Stimulated activated CD8-positive, alpha-beta memory T cell treated with anti-CD3 and anti-CD28 coated beads, Interleukin-2, amount 100 ng/mL, for 1 hour (primary cell): ENCODE data around the gene UNC80.

Experiments
- DNase-seq, 2 donors: peaks; one replicate each; pipeline ENCODE4 v3.0.0-alpha.2; 2020; ENCODE audit warnings: low read depth in 2 of 2

The UNC80 gene

DNA sequence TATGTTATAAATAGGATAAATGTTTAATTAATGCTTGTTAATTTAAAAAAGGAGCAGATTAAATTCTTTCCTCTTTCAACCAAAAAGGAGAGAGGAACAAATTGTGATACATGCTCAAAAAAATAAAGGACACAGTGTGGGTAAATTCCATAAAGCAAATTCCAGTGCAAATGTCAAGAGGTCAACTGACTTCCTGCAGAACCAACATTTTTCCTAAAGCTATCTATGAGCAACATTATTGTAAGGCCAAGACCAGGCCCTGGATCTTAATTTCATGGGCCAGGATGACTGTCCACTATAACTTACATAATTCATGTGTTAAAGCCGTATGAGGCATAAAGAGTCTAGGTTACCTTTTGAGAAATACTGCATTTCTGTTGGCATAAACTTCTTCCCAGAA is 136.9 kb downstream of the UNC80 start:
- DNase-seq, result no peak

DNA sequence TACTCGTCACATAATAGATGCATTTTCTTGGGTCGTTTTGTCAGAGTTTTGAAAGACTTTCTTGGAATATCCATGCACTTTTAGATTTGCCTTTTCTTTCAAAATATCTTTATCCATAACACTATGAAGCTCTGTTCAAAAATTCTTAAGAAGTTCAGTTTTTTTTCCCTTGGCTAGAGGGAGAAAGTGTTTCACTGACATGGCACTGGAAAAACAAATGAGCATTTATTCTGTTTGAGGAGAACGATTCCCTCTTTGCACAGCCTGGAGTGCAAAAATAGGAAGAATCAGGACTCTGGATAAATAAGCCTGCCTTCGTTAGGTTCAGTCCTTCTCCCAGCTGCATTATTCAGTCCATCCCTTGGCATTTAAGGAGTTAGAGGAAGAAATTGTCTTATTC is 139.9 kb downstream of the UNC80 start:
- DNase-seq, result no peak

DNA sequence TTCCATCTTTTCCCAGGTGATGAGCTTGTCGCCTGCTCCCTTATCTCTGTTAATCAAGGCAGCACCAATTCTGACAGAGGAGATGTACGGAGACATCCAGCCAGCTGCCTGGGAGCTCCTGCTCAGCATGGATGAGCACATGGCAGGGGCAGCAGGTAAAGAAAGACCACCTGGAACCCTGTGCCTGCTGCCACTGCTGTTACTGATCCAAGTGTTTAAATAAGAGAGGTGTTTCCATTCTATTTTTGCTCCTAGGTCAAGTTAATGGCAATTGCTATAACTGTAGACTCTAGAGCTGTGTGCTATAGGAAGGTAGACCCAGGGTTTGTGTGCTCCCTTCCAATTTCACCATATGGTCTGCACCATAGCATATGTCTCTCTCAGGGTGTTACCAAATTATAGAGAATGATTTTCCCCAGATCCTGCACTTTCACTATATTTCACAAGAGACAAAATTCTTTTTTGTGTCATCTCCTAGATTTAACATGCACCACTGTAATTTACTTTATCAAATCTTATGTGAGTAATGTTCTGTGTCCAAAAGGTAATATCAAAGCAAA is 142.2 kb downstream of the UNC80 start:
- no peak for DNase-seq

DNA sequence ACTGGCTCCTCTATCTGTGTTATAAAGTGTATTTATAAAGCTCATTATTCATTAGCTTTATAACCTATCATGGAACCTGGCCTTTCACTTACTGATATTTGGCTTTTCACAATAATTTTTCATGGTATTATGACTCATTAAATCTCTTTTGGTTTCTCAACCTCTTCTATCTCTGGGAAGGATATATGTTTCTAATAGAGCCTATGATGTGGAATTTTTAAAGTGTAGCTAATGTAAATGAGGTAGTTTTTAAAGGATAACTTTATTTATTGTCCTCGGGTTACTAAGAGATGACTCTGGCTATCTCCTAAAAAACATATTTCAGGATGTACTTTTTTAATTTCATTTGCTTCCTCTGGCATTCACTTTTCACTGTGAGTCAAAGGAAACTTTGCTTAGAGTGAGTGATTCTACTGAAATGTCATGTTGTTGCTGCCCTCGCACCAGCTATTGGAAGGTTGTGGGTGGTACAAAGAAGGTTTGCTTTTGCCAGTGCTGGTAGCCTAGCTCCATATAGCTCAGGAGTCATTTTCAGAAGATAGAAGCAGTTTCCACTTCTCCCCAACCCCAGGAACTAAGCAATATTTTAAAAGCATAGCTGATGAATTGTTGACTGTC is 145.6 kb downstream of the UNC80 start:
- no peak for DNase-seq

DNA sequence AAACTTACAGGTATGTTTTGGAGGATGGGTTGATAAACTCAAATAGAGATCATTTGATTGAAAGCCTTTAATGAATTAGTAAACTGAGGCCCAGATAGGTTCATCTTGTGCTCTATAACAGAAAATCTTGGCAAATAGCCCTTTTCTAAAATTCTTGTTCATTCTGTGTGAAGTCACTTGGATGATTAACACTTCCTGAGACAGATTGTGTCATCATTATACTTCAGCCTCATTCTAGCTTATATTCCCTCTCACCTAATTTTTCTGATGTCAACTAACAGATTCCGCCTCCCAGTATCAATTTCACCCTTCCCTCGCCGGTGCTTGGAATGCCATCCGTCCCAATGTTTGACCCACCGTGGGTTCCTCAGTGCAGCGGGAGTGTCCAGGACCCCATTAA is 146.6 kb downstream of the UNC80 start:
- DNase-seq, result no peak

DNA sequence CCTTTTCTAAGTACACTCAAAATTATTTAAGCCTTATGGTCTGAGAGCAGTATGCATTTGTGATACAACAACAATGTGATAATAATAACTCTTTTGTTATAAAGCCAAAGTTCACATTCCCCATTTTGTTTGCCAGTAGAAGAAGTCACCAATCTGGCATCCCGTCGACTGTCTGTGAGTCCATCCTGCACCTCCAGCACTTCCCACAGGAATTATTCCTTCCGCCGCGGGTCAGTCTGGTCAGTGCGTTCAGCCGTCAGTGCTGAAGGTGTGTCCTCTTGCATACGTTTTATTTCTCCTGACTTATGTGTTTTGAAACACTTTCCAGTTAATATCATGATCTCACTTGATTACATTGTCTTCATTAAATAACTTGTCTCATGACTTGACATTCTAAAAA is 150.5 kb downstream of the UNC80 start:
- DNase-seq, result no peak

DNA sequence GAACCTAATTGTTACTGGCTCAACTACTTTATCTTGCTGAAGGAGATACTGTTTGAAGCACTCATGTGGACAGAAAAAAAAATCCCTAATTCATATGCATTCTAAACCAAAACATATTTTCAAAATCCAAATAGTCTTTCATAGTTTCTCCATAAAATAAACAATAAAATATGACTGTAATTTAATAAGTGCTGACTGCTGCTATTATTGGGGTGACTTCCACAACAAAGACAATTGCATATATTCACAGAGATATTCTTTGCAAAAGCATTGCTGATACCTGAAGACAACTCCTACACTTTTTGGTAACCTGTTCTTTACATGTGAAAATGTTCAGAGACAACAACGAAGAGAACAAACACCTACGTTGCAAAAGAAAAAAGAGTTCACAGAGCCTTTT is 157.7 kb downstream of the UNC80 start:
- no peak for DNase-seq

DNA sequence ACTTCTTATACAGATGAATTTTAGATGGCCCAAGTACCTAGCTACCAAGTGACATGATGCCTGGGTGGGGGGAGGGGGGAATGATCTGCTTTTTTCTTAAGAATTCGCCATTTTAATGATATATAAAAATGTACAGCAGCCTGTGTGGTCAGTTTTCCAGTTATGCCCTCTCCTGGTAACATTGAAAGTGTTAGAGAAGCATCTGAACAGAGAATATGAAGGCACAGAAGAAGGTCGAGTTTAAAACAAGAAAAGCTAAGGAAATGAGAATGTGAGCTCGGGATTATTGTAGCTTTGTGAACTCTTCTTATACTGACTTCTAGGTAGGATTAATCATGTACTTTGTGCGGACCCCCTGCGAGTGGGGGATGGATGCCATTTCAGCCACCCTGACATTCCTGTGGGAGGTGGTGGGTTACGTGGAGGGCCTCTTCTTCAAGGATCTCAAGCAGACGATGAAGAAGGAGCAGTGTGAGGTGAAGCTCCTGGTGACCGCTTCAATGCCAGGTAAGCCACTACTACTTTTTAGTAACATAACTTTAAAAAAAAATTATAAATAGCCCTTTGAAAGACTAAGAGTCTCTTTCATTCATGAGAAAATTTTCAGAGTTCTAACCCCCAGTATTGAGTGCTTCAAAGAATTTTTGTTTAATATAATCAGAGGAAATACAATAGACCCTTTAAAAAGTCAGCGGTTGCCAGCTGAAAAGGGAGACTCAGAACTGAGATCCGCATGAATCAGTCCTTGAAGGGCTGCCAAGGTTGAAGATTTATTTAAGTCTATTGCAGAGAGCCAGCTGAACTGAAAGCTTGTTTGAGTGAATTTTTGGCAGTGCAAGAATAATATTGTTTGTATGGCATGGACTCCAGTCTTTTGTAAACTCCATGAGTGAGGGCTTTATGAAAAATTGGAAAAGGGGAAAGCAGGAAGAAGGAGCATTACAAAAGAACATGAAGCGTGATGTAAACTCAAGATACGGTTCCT is 162.2 kb downstream of the UNC80 start:
- DNase-seq, result no peak

DNA sequence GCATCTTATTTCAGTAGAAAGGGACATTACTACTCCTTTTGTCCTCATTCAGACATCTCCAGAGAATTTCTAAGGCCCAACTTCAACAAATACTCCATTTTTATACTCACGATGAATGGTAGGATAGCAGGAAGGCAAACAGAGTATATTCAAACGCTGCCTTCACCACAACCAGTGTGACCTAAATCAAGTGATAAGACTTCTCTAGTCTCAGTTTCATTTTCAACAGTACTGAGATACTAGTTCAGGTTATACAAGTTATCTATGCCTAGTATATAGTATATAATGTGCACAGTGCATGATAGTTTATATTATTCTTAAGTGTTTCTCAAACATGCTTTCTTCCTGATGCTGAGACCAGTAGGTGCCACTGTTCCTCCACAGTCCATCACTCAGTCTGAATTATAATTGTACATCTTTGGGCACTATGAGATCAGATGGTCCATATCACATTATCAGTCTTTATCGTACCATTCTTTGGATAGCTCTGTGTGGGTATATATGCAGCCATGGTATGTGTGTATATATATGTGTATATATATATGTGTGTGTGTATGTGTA is 164.6 kb downstream of the UNC80 start:
- DNase-seq, result no peak

DNA sequence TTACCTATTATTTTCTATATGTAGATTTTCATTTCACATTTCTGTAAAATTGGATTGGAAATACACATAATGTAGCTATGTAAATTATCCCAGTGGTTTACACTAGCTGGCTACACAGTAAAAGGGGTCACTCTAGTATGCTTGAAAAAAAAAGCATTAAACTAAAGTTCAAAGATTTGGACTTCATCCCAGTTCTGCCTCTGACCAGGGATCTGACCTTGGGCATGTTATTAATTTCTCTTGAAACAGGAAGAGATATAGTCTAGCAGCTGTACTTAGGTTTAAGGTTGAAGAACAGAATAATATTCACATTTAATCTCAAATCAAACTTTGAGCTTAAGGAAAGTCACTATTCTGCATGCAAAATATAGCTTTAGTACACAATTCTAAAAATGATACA is 166.3 kb downstream of the UNC80 start:
- no peak for DNase-seq

DNA sequence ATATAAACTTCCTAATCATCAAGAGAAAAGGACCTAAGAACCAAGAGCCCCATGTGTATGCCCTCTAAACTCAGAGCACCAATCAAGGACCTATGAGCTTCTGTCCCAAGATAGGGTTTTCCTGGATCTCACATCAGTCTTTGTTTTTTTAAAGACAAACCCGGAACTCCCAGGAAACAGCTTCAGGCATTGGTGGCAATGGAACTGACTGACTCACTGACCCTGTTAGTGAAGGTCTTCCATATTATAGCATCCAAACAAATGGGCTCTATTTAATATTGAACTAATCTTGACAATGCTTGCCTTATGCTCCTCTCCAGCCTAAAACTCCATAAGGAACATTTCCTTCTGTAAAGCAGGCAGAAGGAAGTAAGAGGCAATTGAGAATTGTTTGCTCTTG is 167.3 kb downstream of the UNC80 start:
- DNase-seq, result no peak

DNA sequence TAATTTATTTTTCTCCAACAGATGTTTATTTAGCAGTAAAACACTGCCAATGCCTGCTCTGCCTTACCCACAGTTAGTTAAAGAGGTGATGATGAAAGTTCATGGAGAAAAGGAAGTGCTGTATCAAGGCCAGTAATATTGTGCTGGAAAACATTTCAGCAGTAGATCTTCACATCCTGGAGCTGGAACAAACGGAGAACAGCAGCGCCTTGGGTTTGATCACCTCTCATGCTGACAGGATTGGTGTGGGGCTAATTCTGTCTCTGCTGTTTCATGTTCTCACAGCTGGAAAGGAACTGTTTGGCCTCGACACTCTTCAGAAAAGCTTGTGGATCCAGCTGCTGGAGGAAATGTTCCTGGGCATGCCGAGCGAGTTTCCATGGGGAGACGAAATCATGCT is 169.3 kb downstream of the UNC80 start:
- DNase-seq, result no peak

DNA sequence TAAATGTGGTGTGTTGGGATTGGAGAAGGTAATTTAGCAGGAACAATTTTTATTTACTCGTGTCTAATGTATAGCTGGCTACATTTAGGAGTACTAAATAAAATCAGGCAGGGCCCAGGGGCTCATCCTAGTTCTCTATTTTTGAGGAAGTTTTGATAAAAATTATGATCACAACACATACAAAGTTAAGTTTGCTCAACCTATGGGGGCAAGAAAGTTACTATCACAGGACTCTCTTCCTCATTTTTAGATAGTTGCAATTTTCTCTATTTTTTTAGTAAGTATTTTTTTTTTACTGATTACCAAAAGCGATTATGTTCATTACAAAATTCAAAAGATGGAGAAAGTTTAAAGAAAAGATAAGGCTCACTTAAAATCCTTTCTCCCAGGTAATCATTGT is 170.8 kb downstream of the UNC80 start:
- DNase-seq, result no peak

DNA sequence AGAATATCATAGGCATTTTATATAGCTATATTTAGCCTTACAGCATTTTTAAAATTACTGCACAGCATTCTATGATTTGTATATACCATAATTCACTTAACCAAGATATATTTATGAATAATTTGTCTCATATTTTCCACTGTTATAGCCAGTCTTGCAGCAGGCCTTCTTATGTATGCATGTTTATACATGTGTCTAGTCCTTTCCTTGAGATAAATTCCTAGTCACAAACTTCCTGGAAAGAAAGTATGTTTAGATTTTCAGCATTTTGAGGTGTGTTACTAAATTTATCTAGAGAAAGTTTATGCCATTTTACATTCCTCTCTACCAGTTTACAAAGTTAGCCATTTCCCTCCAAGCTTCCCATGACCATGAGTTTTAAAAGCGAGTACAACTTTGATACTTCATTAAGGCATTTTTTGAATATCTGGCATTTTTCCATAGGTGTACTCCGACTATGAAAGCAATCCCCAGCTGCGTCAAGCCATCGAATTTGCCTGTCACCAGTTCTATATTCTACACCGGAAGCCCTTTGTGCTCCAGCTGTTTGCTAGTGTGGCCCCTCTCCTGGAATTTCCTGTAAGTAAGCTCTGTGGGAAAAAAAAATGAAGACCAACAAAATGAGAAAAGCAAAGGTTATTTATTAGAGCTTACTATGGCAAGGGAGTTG is 171.4 kb downstream of the UNC80 start:
- DNase-seq, result no peak

DNA sequence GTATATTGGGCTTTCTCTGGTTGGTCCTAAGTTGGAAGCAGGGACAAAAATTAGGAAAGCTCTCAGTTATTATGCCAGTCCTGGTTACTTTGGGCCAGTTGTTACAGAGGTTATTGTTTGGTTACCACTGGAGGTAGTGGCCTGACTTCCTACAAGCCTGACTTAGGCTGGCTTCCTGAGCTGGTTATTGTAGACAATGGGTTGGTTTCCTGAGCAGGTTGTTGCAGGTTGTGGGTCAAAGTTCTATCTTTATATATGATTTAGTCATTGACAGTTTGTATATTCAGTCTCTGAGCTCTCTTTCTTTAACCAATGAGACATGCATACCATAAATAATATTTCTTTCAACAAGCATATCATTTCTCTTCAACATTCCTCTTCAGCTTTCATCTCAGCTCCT is 172.1 kb downstream of the UNC80 start:
- DNase-seq, result no peak

DNA sequence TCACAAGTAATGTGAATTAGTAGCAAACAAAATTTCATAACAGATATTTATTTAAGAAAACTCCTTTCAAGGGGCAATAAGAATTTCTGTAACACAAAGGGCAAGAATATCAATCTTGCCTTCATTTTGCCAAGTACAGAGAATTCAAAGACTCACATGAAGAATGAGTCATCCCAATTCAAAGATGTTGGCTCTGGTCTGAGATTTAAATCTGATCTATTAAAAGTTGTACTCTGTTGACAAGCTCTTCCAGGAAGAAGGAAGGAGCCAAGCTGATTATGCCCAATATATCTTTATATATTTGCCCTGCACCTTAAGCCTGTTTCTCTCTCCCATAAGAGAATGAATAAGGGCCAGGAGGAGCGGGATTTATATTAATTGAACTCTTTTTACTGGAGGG is 174.9 kb downstream of the UNC80 start:
- no peak for DNase-seq

DNA sequence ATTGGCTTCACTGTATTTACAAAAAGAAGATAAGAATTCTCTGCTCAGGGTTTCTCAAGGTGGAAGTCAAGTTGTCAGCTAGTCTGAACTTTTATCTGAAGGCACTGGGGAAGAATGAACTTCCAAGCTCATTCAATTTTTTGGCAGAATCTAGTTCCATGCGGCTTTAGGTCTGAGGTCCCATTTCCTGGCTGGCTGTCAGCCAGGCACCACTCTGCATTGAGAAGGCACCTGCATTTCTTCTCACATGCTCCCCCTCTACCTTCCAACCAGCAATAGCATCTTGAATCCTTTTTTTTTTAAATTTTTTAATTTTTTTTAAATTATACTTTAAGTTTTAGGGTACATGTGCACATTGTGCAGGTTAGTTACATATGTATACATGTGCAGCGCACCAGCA is 184.6 kb downstream of the UNC80 start:
- no peak for DNase-seq

DNA sequence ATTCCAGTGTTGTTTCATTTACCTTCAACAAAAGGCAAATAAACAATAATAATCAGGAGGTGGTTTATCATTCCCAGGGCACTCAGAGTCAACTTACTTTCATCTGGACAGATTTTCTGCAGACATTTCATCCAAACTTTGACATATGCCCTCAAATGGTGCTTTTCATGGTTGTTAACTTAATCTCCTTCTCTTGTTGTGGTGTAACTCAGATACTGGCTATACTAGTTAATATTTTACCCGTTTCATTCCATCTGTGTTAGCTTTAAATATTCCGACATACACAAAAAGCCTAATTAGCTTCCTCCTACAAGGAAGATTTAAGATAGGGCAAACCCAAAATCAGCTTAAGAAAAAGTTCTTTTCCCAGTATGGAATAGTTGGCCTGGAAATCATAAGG is 186.4 kb downstream of the UNC80 start:
- DNase-seq, result no peak

DNA sequence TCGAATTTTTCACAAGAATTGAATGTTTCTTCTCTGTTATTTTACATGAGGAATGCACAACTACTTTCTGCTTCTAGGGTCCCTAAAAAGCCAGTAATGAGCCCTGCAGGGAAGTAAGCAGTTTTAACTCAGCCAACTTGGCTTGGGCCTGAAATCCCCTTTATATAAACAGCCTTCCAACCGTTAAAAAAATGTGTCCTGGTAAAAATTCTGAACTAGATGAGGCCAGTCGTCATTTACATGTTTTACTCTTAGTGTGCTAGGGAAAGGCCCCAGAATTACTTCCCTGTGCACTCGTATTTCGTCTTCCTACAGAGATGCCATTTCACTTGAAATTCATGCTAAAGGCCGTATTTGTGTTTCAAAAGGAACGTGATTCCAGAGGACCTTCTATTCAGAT is 188.4 kb downstream of the UNC80 start:
- no peak for DNase-seq

DNA sequence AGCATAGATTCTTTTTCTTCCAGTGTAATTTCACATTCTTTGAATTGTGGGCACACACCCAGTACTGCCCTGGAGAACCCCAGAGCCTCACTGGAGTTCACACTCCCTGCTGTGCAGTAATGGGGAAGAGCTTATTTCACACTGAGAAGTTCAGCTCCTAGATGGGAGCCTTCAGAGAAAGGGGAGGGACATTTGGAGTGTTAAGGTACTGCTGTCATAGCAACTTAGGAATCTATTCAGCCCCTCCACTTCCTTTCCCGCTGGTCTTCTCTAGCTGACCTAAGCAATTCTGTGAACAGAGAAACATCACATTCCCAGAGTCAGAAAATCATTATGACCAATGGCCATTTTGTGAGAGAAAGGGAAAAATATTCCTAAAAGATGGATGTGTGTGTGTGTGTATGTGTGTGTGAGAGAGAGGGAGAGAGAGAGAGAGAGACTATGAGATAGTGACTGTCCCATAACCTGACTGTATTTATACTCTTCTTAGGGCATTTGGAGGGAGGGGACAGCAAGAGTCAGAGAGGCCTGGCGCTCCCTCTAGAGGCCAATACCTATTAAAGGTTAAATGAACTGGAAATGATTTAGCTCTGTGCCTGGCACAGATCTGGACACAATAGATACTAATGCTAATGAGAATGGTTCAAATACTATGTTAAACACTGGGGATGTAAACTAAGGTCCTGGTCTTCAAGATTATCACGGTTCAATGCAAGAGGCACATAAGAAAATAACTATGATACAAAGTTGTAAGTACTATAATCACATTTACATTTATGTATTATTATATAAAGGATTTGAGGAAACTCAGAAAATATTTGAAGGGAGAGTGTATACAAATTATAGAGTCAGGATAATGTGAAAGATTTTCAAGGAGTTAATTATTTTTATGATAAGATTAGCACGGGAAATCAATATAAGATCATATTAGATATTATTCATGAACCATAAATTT is 189.3 kb downstream of the UNC80 start:
- peak in 1 of 2 donors; percentile 8 for DNase-seq

DNA sequence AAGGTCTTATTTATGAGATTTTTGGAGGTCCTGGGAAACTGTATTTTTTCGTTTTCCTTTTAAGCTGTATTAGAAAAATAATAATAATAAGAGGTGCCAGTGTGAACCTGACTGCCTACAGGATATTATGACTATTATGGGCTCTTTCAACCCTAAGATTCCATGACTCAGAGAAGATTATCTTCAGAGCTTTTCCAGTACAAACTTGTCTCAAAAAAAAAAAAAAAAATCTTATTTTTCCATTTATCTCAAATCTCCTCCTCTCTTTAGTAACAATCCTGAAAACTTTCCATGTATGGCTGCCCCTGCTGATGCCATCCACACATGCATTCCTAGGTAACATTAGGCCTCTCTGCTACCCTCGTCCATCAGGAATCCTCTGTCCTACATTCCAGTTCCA is 194.1 kb downstream of the UNC80 start:
- no peak for DNase-seq
